Heart left ventricle (tissue), 16 donors: ENCODE results near the gene LIG3. TPM values are rescaled to one million over a fixed set of nuclear protein-coding genes. Genes with fewer than 3 reads are reported as not detected.
A peak's percentile ranks its signal among the peaks of the same experiment; 100 is the strongest.
"Not testable (repeated sequence)": the region's sequence is repeated elsewhere in the genome, so short reads cannot be mapped to it uniquely, and the experiment has no call there.

Experiments used
- ATAC-seq, 4 donors: fragments of 200-7000 bp; cut with Tn5 transposase; one replicate each; pipeline ENCODE4 v1.9.1; 2020 to 2022; ENCODE audit warnings: moderate library complexity in 4 of 4, mild to moderate bottlenecking in 3 of 4, moderate number of reproducible peaks in 1 of 4
- DNase-seq, 5 donors: peaks; one replicate each; pipeline ENCODE4 v3.0.0-alpha.2; 2020
- H3K27ac ChIP-seq, 12 donors: fragments of 200-600 bp; sonication (generic) in 4 of 12; one replicate each; pipeline versions ENCODE4 v1.5.0 to v1.8.0; 2016 to 2022; ENCODE audit warnings: mild to moderate bottlenecking in 2 of 12
- H3K27me3 ChIP-seq, 9 donors: fragments of 200-600 bp; sonication (generic) in 2 of 9; one replicate each; pipeline versions ENCODE4 v1.5.1 to v1.8.0; 2016 to 2022; ENCODE audit warnings: mild to moderate bottlenecking in 3 of 9
- H3K36me3 ChIP-seq, 9 donors: fragments of 200-600 bp; sonication (generic) in 2 of 9; one replicate each; pipeline versions ENCODE4 v1.5.0 to v1.8.0; 2018 to 2022; ENCODE audit warnings: mild to moderate bottlenecking in 2 of 9
- H3K4me1 ChIP-seq, 12 donors: fragments of 200-600 bp; sonication (generic) in 4 of 12; one replicate each; pipeline versions ENCODE4 v1.5.0 to v1.8.0; 2016 to 2022; ENCODE audit warnings: mild to moderate bottlenecking in 3 of 12
- H3K4me3 ChIP-seq, 12 donors: fragments of 200-600 bp; sonication (generic) in 4 of 12; one replicate each; pipeline versions ENCODE4 v1.5.0 to v1.8.0; 2017 to 2022; ENCODE audit warnings: mild to moderate bottlenecking in 9 of 12, moderate library complexity in 4 of 12
- H3K9me3 ChIP-seq, 12 donors: fragments of 200-600 bp; sonication (generic) in 4 of 12; one replicate each; pipeline versions ENCODE4 v1.5.0 to v1.8.0; 2016 to 2022; ENCODE audit warnings: mild to moderate bottlenecking in 1 of 12
- CTCF ChIP-seq, 12 donors: fragments of 200-600 bp; sonication (generic) in 4 of 12; IDR thresholded peaks; one replicate each; pipeline versions ENCODE4 v1.5.0 to v1.8.0; 2018 to 2022; ENCODE audit warnings: antibody characterized with exemption in 12 of 12, mild to moderate bottlenecking in 5 of 12
- POLR2A ChIP-seq, 2 donors: fragments of 450-650 bp; IDR thresholded peaks; one replicate each; pipeline ENCODE4 v1.6.1; 2017; ENCODE audit warnings: antibody characterized with exemption in 2 of 2, mild to moderate bottlenecking in 2 of 2, moderate library complexity in 2 of 2
- WGBS, 4 donors: extraction: QIAGEN DNeasy Blood & Tissue Kit in 2 of 4; methylation state at CpG; one replicate each; pipeline versions ENCODE4 v1.1.5 to v1.1.7; 2013 to 2018; 5-methylcytosine and 5-hydroxymethylcytosine counted together
- intact Hi-C, 10 donors: fragments of 100-400 bp; cut with DNase I; formaldehyde crosslinking; loops; one replicate each; pipeline versions ENCODE4 v1.11.1 to v1.14.2; 2022
- polyA plus RNA-seq, 2 donors: library from polyadenylated mRNA; stranded (reverse); fragments of 200-250 nt; gene quantifications; one replicate each; pipeline ENCODE4 v1.2.3, GENCODE V29; 2013
- total RNA-seq, 9 donors: library from RNA; depleted of rRNA in 2 of 9; stranded (reverse); fragments of >200 nt in 2 of 9; fragmentation: NEBNext Ultra II Directional in 3 of 9; extraction: Animal tissue kit (Norgen Biotek cat#: 25700) in 3 of 9; gene quantifications; one replicate each; pipeline versions ENCODE4 v1.1.0 to v1.2.4, GENCODE V29; 2016 to 2023
- donor health status: ischemic (EF 13 %, LVEDD 7.1; RV severe dilation, severe dysfunction).
- donor health status: healthy with polysubstance abuse.
- donor health status: DM: no; HTN: yes; CAD: no.
- donor health status: DM: no; HTN: no; CAD: no.
- donor health status: ischemic (EF 25% LVEDD 6.9; RV normal size, moderate dysfunction).
- donor health status: ischemic (EF 25% LVEDD 5.7; RV mildly dilated, moderate dysfunction).
- donor health status: healthy.
- donor health status: DM: yes; HTN: yes; CAD: no.
- donor health status: ischemic (EF 35%, LVEDD 5.7; RV mildly dilated, moderate dysfunction).
- donor health status: nonischemic (EF 11% LVEDD 7.7; RV severe dilation, severe dysfunction).
- donor health status: DM: yes; HTN: yes; CAD: no.
- donor health status: PGD.
- donor health status: ischemic (EF 29% LVEDD 5.4; RV normal size, mild dysfunction).
- donor health status: nonischemic (EF 23%, LVEDD 6.1; RV moderate dilation, normal function).

LIG3 gene
- total and polyA plus RNA-seq, 11 donors: 4.0 to 27.0 (median 20.2) TPM

DNA sequence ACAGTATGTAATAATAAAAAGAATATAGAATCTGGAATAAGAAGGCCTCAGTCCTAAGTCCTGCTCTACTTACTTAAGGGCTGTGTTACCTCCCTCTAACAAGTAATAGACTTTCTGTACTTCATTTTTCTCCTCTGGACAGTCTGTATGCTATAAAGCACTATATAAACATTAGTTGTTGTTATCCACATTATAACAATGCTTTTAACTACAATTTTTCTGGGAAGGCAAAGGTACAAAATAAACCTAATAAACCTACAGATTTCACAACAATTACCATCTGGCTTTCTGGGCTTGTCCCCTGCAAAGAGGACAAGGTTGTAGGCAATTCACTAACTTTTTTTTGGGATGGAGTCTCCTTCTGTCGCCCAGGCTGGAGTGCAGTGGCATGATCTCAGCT lies 50.5 kb downstream of the LIG3 start:
- DNase-seq (no peak), ATAC-seq (no peak)
- intact Hi-C loops: no loop called here
- peaks cover 0 to 8% (median 6%) of the 10 kb centered on the region in 9 donors for H3K36me3 ChIP-seq
- 86 to 100% (median 94%) methylated on average over 1 of the region's 1 CpG for WGBS, 4 donors
- no peaks in the 10 kb centered on the region for H3K27me3 ChIP-seq
- no peaks in the 10 kb centered on the region for H3K9me3 ChIP-seq
- TF ChIP-seq CTCF (IDR thresholded peaks at IDR 0.05) (no peak), POLR2A (IDR thresholded peaks at IDR 0.05) (no peak)
- H3K4me1 ChIP-seq: peaks cover 0 to 18% (median 0%) of the 10 kb centered on the region in 12 donors
- H3K4me3 ChIP-seq: no peak overlapping the region
- H3K27ac ChIP-seq: no peak overlapping the region

DNA sequence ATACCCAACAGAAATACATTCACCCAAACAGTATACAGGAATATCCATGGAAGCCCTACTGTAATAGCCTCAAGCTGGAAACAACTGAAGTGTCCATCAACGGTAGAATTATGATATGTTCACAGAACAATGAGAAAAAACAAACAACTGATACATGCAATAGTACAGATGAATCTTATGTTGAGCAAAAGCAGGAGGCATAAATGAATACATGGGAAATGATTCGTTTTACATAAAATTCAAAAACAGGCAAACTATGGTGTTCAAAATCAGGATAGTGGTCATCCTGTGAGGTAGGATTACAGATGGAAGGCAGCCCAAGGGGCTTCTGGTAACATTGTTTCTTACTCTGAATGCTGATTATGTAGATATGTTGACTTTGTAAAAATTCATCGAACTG lies 58.1 kb downstream of the LIG3 start:
- Histone ChIP-seq H3K27ac (no peak overlapping the region), H3K9me3 (no peaks in the 10 kb centered on the region), H3K4me3 (no peak overlapping the region), H3K27me3 (no peaks in the 10 kb centered on the region), H3K4me1 (no peaks in the 10 kb centered on the region), H3K36me3 (no peaks in the 10 kb centered on the region)
- no peak for ATAC-seq
- TF ChIP-seq CTCF (IDR thresholded peaks at IDR 0.05) (no peak), POLR2A (IDR thresholded peaks at IDR 0.05) (no peak)
- DNase-seq: no peak
- intact Hi-C loops: no loop called here
- WGBS, 4 donors: 91 to 95% (median 94%) methylated on average over 3 of the region's 3 CpGs

GRCh38 chr17:35041390-35041789 lies 61.1 kb downstream of the LIG3 start:
- peaks cover 0 to 20% (median 0%) of the 10 kb centered on the region in 12 donors for H3K4me1 ChIP-seq
- H3K4me3 ChIP-seq: no peak overlapping the region
- no peak for TF ChIP-seq POLR2A (IDR thresholded peaks at IDR 0.05)
- TF ChIP-seq CTCF (IDR thresholded peaks at IDR 0.05): no peak
- WGBS, 4 donors: 93 to 96% (median 95%) methylated on average over 7 of the region's 7 CpGs
- H3K36me3 ChIP-seq: no peaks in the 10 kb centered on the region
- no peak overlapping the region for H3K27ac ChIP-seq
- ATAC-seq: no peak
- intact Hi-C loops: loop anchor here in 1 of 10 donors (10.0 kb wide), 1 partner anchor 47 kb away; no protein-coding TSS in a partner anchor
- H3K27me3 ChIP-seq: no peaks in the 10 kb centered on the region
- no peaks in the 10 kb centered on the region for H3K9me3 ChIP-seq
- DNase-seq: no peak

DNA sequence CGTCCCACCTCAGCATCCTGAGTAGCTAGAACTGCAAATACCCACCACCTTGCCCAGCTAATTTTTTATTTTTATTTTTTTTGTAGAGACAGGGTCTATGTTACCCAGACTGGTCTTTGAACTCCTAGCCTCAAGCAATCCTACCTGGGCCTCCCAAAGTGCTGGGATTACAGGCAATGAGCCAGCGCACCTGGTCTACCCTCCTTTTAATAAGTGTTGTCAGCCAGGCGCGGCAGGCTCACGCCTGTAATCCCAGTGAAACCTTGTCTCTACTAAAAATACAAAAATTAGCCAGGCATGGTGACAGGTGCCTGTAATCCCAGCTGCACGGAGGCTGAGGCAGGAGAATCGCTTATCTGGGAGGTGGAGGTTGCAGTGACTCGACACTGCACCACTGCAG lies 63.9 kb downstream of the LIG3 start:
- intact Hi-C loops: loop anchor here in 1 of 10 donors (10.0 kb wide), 1 partner anchor 49 kb away; no protein-coding TSS in a partner anchor
- no peak for TF ChIP-seq CTCF (IDR thresholded peaks at IDR 0.05)
- DNase-seq (no peak), ATAC-seq (no peak)
- no peak overlapping the region for H3K27ac ChIP-seq
- 95 to 98% (median 97%) methylated on average over 8 of the region's 8 CpGs for WGBS, 4 donors
- H3K36me3 ChIP-seq: no peaks in the 10 kb centered on the region
- H3K9me3 ChIP-seq: no peaks in the 10 kb centered on the region
- no peak overlapping the region for H3K4me3 ChIP-seq
- H3K27me3 ChIP-seq: no peaks in the 10 kb centered on the region
- H3K4me1 ChIP-seq: peaks cover 0 to 33% (median 0%) of the 10 kb centered on the region in 12 donors

DNA sequence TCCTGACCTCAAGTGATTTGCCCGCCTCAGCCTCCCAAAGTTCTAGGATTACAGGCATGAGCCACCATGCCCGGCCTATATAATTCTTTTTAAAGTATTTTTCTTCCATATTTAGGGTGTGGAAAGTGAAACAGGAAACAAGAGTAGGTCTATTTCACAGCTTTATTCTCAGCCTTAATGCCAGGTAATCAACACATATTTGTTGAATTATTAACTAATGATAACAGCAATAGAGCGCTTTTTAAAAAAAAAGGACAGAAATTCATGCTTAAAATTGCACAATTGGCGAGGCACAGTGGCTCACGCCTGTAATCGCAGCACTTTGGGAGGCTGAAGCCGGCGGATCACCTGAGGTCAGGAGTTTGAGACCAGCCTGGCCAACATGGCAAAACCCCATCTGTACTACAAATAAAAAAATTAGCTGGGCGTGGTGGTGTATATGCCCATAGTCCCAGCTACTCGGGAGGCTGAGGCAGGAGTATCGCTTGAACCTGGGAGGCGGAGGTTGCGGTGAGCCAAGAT lies 65.2 kb downstream of the LIG3 start:
- not testable (repeated sequence) for DNase-seq, H3K4me3 ChIP-seq, ATAC-seq, H3K36me3 ChIP-seq, H3K27me3 ChIP-seq, H3K9me3 ChIP-seq
- 95 to 98% (median 96%) methylated on average over 13 of the region's 13 CpGs for WGBS, 4 donors
- Histone ChIP-seq H3K27ac (peak overlapping the region in 1 of 12 donors; percentile 67), H3K4me1 (peaks cover 0 to 38% (median under 1%) of the 10 kb centered on the region in 12 donors)
- intact Hi-C loops: loop anchor here in 1 of 10 donors (10.0 kb wide), 1 partner anchor 51 kb away; no protein-coding TSS in a partner anchor
